ENCODE results near the gene DYNC1H1.

DYNC1H1 gene

DNA sequence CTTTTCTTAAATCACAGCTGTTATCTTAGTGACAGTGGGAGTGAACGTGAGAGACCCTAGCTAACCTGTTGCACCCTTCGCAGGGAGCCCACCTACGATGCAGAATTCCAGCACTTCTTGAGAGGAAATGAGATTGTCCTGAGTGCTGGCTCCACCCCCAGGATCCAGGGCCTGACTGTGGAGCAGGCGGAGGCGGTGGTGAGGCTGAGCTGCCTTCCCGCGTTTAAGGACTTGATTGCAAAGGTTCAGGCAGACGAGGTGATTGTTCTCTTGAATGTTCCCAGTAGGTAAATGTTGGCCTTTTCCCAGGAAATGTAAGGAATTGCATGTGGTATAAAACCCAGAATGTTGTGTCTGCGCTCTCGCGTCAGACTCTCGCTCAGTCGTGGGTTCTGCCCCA, 75.8 kb downstream of the DYNC1H1 start:
- H3K4me1 ChIP-seq (ENCODE audit: control insufficient read depth, insufficient read depth, low read length, poor library complexity, severe bottlenecking), result no peaks in the 10 kb centered on the region
- H3K36me3 ChIP-seq (ENCODE audit: control insufficient read depth, insufficient read depth, low read length), result peaks cover 98% of the 10 kb centered on the region
- H3K27ac ChIP-seq (ENCODE audit: low read depth, low read length, severe bottlenecking), result no peak overlapping the region
- no peaks in the 10 kb centered on the region for H3K9me3 ChIP-seq (ENCODE audit: control insufficient read depth, low read length)
- WGBS, 2 experiments (ENCODE audit: insufficient coverage in 2 of 2), result 90 to 98% methylated on average over 11 to 12 of the region's 13 CpGs
- no peak overlapping the region for H3K4me3 ChIP-seq (ENCODE audit: extremely low read depth, insufficient read depth, low read length, poor library complexity, severe bottlenecking)

DNA sequence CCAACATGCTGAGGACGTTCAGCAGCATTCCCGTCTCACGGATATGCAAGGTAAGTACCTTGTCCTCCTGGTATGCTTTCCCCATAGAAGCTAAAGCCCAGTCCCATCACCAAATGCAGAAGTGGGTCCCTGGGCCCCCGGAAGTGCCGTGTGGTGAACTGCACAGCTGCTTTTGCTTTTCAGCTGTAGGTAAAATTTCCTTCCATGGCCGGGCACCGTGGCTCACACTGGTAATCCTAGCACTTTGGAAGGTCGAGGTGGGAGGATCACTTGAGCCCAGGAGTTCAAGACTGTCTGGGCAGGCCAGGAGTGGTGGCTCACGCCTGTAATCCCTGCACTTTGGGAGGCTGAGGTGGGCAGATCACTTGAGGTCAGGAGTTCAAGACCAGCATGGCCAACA, 78.3 kb downstream of the DYNC1H1 start:
- Histone ChIP-seq H3K4me1 (ENCODE audit: control insufficient read depth, insufficient read depth, low read length, poor library complexity, severe bottlenecking) (no peaks in the 10 kb centered on the region), H3K36me3 (ENCODE audit: control insufficient read depth, insufficient read depth, low read length) (peaks cover 90% of the 10 kb centered on the region), H3K4me3 (ENCODE audit: extremely low read depth, insufficient read depth, low read length, poor library complexity, severe bottlenecking) (no peak overlapping the region), H3K9me3 (ENCODE audit: control insufficient read depth, low read length) (no peaks in the 10 kb centered on the region), H3K27ac (ENCODE audit: low read depth, low read length, severe bottlenecking) (no peak overlapping the region)
- WGBS, 2 experiments (ENCODE audit: insufficient coverage in 2 of 2), result 92 to 93% methylated on average over 6 to 9 of the region's 9 CpGs

DNA sequence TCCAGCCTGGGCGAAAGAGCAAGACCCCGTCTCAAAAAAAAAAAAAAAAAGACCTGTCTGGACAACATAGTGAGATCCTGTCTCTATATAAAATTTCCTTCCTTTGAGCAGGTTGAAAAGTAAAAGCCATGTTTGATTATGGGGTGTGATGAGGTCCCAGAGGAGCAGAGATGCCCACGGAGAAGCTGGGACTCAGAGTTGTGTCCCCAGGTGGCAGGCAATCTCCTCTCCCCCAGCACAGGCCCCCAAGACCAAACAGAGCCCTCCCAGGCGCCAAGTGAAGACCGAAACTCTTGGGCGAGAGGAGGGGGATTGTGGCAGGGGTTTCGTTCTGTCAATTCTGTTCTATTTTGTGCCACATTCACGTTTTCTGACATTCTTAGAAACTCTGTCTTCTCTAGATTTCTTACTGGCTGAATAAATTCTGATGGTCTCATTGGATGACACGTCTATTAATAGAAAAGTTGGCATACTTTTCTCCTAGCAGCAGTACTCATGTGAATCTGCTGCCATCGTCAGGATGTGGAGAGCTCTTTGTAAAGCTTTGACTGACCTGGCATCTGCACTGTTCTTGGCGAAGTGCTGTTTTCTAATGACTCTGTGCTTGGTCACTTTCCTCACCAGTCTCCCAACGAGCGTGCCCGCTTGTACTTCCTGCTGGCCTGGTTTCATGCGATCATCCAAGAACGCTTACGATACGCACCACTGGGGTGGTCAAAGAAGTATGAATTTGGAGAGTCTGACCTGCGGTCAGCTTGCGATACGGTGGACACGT, 79.1 kb downstream of the DYNC1H1 start:
- Histone ChIP-seq H3K36me3 (ENCODE audit: control insufficient read depth, insufficient read depth, low read length) (peaks cover 90% of the 10 kb centered on the region), H3K9me3 (ENCODE audit: control insufficient read depth, low read length) (no peaks in the 10 kb centered on the region), H3K27ac (ENCODE audit: low read depth, low read length, severe bottlenecking) (no peak overlapping the region), H3K4me3 (ENCODE audit: extremely low read depth, insufficient read depth, low read length, poor library complexity, severe bottlenecking) (no peak overlapping the region), H3K4me1 (ENCODE audit: control insufficient read depth, insufficient read depth, low read length, poor library complexity, severe bottlenecking) (no peaks in the 10 kb centered on the region)
- WGBS, 2 experiments (ENCODE audit: insufficient coverage in 2 of 2), result 97% methylated on average over 14 to 16 of the region's 22 CpGs

DNA sequence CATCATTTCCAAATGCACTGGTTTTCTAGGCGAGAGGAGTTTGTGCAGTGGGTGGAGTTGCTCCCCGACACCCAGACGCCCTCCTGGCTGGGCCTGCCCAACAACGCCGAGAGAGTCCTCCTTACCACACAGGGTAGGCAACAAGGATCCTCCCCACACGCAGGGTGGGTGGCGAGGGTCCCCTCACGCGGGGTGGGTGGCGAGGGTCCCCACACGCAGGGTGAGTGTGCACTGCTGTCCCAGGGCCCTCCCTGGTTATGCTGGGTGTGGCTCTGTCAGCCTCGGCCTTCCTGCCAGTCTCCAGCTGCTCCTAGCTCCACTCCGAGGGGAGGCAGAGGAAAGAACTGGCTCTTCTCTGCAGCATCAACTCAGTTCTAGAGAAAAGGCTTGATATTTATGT, 80.2 kb downstream of the DYNC1H1 start:
- H3K4me3 ChIP-seq (ENCODE audit: extremely low read depth, insufficient read depth, low read length, poor library complexity, severe bottlenecking), result no peak overlapping the region
- WGBS, 2 experiments (ENCODE audit: insufficient coverage in 2 of 2), result 82 to 93% methylated on average over 3 to 4 of the region's 13 CpGs
- peaks cover 90% of the 10 kb centered on the region for H3K36me3 ChIP-seq (ENCODE audit: control insufficient read depth, insufficient read depth, low read length)
- H3K27ac ChIP-seq (ENCODE audit: low read depth, low read length, severe bottlenecking), result no peak overlapping the region
- H3K9me3 ChIP-seq (ENCODE audit: control insufficient read depth, low read length), result no peaks in the 10 kb centered on the region
- no peaks in the 10 kb centered on the region for H3K4me1 ChIP-seq (ENCODE audit: control insufficient read depth, insufficient read depth, low read length, poor library complexity, severe bottlenecking)

DNA sequence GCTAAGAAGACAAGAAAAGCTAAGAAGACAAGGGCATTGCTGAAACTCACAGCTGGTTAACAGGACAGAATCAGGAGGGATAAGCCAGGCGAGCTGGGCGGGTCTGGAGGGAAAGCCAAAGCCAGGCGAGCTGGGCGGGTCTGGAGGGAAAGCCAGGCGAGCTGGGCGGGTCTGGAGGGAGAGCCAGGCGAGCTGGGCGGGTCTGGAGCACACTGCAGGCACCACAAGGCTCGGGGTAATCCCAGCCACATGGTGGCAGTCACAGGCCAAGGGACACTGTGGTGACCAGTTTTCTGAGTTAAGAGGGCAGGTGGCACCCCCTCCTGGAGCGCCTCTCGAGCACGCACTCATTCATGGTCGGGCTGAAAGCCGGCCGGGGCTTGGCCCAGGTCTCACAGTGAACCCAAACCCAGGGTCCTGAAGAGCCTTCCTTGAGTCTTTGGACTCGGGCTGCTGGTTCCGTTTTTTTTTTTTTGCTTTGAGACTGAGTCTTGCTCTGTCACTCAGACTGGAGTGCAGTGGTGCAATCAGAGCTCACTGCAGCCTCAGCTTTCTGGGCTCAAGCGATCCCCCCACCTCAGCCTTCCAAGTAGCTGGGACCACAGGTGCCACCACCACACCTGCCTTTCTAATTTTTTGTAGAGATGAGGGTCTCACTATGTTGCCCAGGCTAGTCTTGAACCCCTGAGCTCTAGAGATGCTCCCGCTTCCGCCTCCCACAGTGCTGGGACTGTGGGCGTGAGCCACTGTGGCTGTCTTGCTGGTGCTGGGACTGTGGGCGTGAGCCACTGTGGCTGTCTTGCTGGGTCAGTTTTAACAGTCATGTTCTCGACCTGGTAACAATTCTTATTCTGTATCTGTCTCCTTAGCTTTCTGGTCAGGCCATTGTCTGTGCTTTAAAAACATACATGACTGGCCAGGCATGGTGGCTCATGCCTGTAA, 82.2 kb downstream of the DYNC1H1 start:
- WGBS, 2 experiments (ENCODE audit: insufficient coverage in 2 of 2), result 61 to 62% methylated on average over 22 of the region's 23 CpGs
- Histone ChIP-seq H3K4me1 (ENCODE audit: control insufficient read depth, insufficient read depth, low read length, poor library complexity, severe bottlenecking) (no peaks in the 10 kb centered on the region), H3K9me3 (ENCODE audit: control insufficient read depth, low read length) (no peaks in the 10 kb centered on the region), H3K4me3 (ENCODE audit: extremely low read depth, insufficient read depth, low read length, poor library complexity, severe bottlenecking) (no peak overlapping the region), H3K27ac (ENCODE audit: low read depth, low read length, severe bottlenecking) (no peak overlapping the region), H3K36me3 (ENCODE audit: control insufficient read depth, insufficient read depth, low read length) (peaks cover 89% of the 10 kb centered on the region)

DNA sequence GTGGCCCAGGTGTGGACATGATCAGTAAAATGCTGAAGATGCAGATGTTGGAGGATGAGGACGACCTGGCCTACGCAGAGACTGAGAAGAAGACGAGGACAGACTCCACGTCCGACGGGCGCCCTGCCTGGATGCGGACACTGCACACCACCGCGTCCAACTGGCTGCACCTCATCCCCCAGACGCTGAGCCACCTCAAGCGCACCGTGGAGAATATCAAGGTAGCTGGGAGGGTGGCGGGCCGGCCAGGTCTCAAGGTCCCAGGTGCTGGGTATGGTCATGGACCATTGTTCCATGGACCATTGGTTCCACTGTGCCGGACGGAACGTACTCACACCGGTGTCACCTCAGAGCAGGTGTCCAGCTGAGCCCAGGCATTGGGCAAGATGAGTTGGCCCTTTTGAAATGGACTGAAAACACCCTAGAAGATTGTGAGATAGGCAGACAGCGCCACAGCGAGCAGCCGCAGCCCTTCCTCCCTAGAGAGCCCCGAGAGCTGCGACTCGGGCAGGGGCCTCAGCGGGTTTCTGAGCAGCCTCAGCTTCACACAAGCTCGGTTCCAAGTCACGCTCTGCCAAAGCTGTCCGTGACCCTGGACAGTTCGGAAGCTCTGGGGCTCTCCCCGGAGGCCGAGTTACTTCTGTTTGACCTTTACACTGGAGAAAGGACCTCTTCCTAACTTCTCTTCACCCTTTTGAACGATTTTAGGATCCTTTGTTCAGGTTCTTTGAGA, 83.6 kb downstream of the DYNC1H1 start:
- H3K4me3 ChIP-seq (ENCODE audit: extremely low read depth, insufficient read depth, low read length, poor library complexity, severe bottlenecking), result no peak overlapping the region
- H3K27ac ChIP-seq (ENCODE audit: low read depth, low read length, severe bottlenecking), result no peak overlapping the region
- peaks cover 89% of the 10 kb centered on the region for H3K36me3 ChIP-seq (ENCODE audit: control insufficient read depth, insufficient read depth, low read length)
- WGBS, 2 experiments (ENCODE audit: insufficient coverage in 2 of 2), result 92 to 94% methylated on average over 30 to 31 of the region's 33 CpGs
- H3K9me3 ChIP-seq (ENCODE audit: control insufficient read depth, low read length), result no peaks in the 10 kb centered on the region
- H3K4me1 ChIP-seq (ENCODE audit: control insufficient read depth, insufficient read depth, low read length, poor library complexity, severe bottlenecking), result no peaks in the 10 kb centered on the region

DNA sequence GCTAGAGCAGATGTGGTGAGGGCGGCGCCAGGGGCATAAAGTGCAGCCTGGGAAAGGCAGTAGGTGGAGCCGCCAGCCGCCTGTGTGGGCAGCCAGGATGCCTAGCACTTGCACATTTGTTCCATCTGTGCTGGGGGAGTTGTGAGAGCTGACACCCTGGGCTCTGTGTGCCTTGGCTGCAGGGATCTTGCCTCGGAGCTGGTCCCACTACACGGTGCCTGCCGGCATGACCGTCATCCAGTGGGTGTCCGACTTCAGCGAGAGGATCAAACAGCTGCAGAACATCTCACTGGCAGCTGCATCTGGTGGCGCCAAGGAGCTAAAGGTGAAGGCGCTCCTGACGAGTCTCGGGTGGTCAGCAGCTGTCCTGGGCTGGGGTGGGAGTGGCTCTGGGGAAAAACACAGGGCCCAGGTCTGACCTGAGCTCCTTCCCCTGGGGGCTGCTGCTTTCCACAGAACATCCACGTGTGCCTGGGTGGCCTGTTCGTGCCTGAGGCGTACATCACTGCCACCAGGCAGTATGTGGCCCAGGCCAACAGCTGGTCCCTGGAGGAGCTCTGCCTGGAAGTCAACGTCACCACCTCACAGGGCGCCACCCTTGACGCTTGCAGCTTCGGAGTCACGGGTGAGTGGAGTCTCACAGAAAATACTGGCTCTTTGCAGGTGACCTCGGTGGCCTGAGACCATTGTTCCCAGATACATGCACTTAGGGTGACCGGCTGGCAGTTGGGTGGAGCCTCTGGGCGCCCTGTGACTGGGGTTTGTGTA, 85.1 kb downstream of the DYNC1H1 start:
- H3K36me3 ChIP-seq (ENCODE audit: control insufficient read depth, insufficient read depth, low read length), result peaks cover 87% of the 10 kb centered on the region
- H3K4me3 ChIP-seq (ENCODE audit: extremely low read depth, insufficient read depth, low read length, poor library complexity, severe bottlenecking), result no peak overlapping the region
- no peak overlapping the region for H3K27ac ChIP-seq (ENCODE audit: low read depth, low read length, severe bottlenecking)
- H3K4me1 ChIP-seq (ENCODE audit: control insufficient read depth, insufficient read depth, low read length, poor library complexity, severe bottlenecking), result no peaks in the 10 kb centered on the region
- WGBS, 2 experiments (ENCODE audit: insufficient coverage in 2 of 2), result 97% methylated on average over 25 of the region's 25 CpGs
- H3K9me3 ChIP-seq (ENCODE audit: control insufficient read depth, low read length), result no peaks in the 10 kb centered on the region

DNA sequence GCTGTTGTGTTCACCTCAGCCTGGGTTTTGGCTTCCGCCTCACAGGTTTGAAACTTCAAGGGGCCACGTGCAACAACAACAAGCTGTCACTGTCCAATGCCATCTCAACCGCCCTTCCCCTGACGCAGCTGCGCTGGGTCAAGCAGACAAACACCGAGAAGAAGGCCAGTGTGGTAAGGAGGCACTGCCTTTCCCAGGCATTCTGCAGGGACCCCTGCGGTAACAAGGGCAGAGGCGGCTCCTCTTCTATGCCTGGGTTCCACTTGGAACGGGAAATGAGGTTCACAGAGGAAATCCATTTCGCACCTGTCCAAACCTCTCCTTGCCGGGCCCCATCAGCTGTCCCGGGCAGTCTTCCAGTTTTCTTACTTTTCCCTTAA, 85.6 kb downstream of the DYNC1H1 start:
- peaks cover 3% of the 10 kb centered on the region for H3K4me1 ChIP-seq (ENCODE audit: control insufficient read depth, insufficient read depth, low read length, poor library complexity, severe bottlenecking)
- WGBS, 2 experiments (ENCODE audit: insufficient coverage in 2 of 2), result 95 to 96% methylated on average over 11 to 12 of the region's 12 CpGs
- no peak overlapping the region for H3K27ac ChIP-seq (ENCODE audit: low read depth, low read length, severe bottlenecking)
- no peaks in the 10 kb centered on the region for H3K9me3 ChIP-seq (ENCODE audit: control insufficient read depth, low read length)
- H3K36me3 ChIP-seq (ENCODE audit: control insufficient read depth, insufficient read depth, low read length), result peaks cover 81% of the 10 kb centered on the region
- no peak overlapping the region for H3K4me3 ChIP-seq (ENCODE audit: extremely low read depth, insufficient read depth, low read length, poor library complexity, severe bottlenecking)

DNA sequence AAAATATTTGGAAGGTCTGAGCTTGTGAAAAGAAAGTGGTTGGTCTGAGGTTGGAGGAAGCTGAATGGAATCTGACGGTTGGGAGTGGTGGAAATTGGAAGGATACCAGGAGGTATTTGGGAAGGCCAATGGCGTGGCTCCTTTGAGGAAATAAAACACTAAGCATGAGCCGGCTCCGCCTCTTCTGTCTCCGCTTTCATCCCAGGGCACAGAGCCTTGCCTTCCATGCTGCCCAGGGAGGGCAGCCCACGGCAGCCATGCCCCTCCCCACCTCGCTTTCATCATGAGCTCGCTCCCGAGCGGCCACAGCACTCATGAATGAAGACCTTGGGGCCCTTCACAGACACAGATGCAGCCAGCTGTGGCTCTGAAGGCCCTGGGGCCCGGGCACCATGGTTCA, 86.3 kb downstream of the DYNC1H1 start:
- 83 to 85% methylated on average over 10 to 11 of the region's 11 CpGs for WGBS, 2 experiments (ENCODE audit: insufficient coverage in 2 of 2)
- peaks cover 83% of the 10 kb centered on the region for H3K36me3 ChIP-seq (ENCODE audit: control insufficient read depth, insufficient read depth, low read length)
- no peak overlapping the region for H3K27ac ChIP-seq (ENCODE audit: low read depth, low read length, severe bottlenecking)
- H3K4me1 ChIP-seq (ENCODE audit: control insufficient read depth, insufficient read depth, low read length, poor library complexity, severe bottlenecking), result peaks cover 9% of the 10 kb centered on the region
- no peak overlapping the region for H3K4me3 ChIP-seq (ENCODE audit: extremely low read depth, insufficient read depth, low read length, poor library complexity, severe bottlenecking)
- no peaks in the 10 kb centered on the region for H3K9me3 ChIP-seq (ENCODE audit: control insufficient read depth, low read length)

DNA sequence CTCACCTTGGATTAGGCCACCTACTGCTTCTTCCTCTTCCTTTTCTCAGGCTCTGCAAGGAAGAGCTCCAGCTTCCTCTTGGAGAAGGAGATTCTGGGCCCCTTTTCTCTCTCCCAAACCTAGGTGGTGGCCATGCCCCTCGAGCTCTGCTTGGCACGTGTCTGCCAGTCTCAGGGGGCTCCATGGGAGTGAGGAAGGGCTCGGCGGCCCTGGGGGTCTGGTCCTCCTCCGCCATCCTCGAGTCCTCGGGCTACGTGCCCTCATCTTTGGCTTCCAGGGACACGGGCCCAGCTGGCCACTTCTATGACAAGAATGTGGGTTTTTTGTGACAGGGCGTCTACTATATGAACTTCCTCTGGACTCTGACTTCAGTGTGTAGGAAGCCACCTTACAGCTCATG, 88.1 kb downstream of the DYNC1H1 start:
- Histone ChIP-seq H3K4me3 (ENCODE audit: extremely low read depth, insufficient read depth, low read length, poor library complexity, severe bottlenecking) (no peak overlapping the region), H3K9me3 (ENCODE audit: control insufficient read depth, low read length) (no peaks in the 10 kb centered on the region), H3K36me3 (ENCODE audit: control insufficient read depth, insufficient read depth, low read length) (peaks cover 72% of the 10 kb centered on the region), H3K27ac (ENCODE audit: low read depth, low read length, severe bottlenecking) (no peak overlapping the region), H3K4me1 (ENCODE audit: control insufficient read depth, insufficient read depth, low read length, poor library complexity, severe bottlenecking) (peaks cover 12% of the 10 kb centered on the region)
- 96 to 100% methylated on average over 3 to 9 of the region's 10 CpGs for WGBS, 2 experiments (ENCODE audit: insufficient coverage in 2 of 2)
